ENCODE data around the gene EMC7. TPM values are rescaled to one million over a fixed set of nuclear protein-coding genes. Genes with fewer than 3 reads are reported as not detected.

Gene EMC7
- total RNA-seq, 4 donors from 2014 or later: 12.4 to 45.8 (median 27.2) TPM

GRCh38 chr15:34047893-34048775 lies 53.5 kb downstream of the EMC7 start:
- H3K4me3 ChIP-seq: no peak overlapping the region
- DNase-seq: no peak
- H3K27me3 ChIP-seq: no peaks in the 10 kb centered on the region
- H3K36me3 ChIP-seq: no peaks in the 10 kb centered on the region
- intact Hi-C loops (cut with DNase I; ENCODE audit: low total_unique reads): no loop called here
- no peak for TF ChIP-seq CTCF (IDR thresholded peaks at IDR 0.05)
- TF ChIP-seq POLR2A (IDR thresholded peaks at IDR 0.05): no peak
- H3K27ac ChIP-seq: no peak overlapping the region
- no peaks in the 10 kb centered on the region for H3K9me3 ChIP-seq
- no peaks in the 10 kb centered on the region for H3K4me1 ChIP-seq

- Histone ChIP-seq H3K36me3 (no peaks in the 10 kb centered on the region), H3K4me1 (no peaks in the 10 kb centered on the region)
- TF ChIP-seq CTCF (IDR thresholded peaks at IDR 0.05) (no peak), POLR2A (IDR thresholded peaks at IDR 0.05) (no peak)
These were observed 55.1 kb downstream of the EMC7 start for GRCh38 chr15:34046471-34047145.

GRCh38 chr15:34043813-34044212 lies 57.8 kb downstream of the EMC7 start:
- intact Hi-C loops (cut with DNase I; ENCODE audit: low total_unique reads): no loop called here

More at GRCh38 chr15:34046471-34047145, 55.1 kb downstream of the EMC7 start:
- Histone ChIP-seq H3K27me3 (no peaks in the 10 kb centered on the region), H3K4me3 (no peak overlapping the region), H3K27ac (no peak overlapping the region), H3K9me3 (no peaks in the 10 kb centered on the region)
- intact Hi-C loops (cut with DNase I; ENCODE audit: low total_unique reads): no loop called here
- DNase-seq: no peak

GRCh38 chr15:34043391-34043790 lies 58.3 kb downstream of the EMC7 start:
- no peak for DNase-seq
- no peak overlapping the region for H3K4me3 ChIP-seq
- no peak overlapping the region for H3K27ac ChIP-seq
- no peaks in the 10 kb centered on the region for H3K9me3 ChIP-seq
- intact Hi-C loops (cut with DNase I; ENCODE audit: low total_unique reads): no loop called here
- no peak for TF ChIP-seq CTCF (IDR thresholded peaks at IDR 0.05)
- no peak for TF ChIP-seq POLR2A (IDR thresholded peaks at IDR 0.05)
- no peaks in the 10 kb centered on the region for H3K27me3 ChIP-seq
- no peaks in the 10 kb centered on the region for H3K36me3 ChIP-seq
- H3K4me1 ChIP-seq: no peaks in the 10 kb centered on the region

More at GRCh38 chr15:34043813-34044212, 57.8 kb downstream of the EMC7 start:
- Histone ChIP-seq H3K4me1 (no peaks in the 10 kb centered on the region), H3K36me3 (no peaks in the 10 kb centered on the region), H3K4me3 (no peak overlapping the region), H3K27ac (no peak overlapping the region), H3K9me3 (no peaks in the 10 kb centered on the region), H3K27me3 (no peaks in the 10 kb centered on the region)
- TF ChIP-seq CTCF (IDR thresholded peaks at IDR 0.05) (no peak), POLR2A (IDR thresholded peaks at IDR 0.05) (no peak)
- no peak for DNase-seq

GRCh38 chr15:34039790-34040113 lies 61.9 kb downstream of the EMC7 start:
- peak overlapping the region; percentile 93 to 97 for H3K27ac ChIP-seq
- TF ChIP-seq CTCF (IDR thresholded peaks at IDR 0.05) (no peak), POLR2A (IDR thresholded peaks at IDR 0.05) (no peak)
- peak overlapping the region; percentile 73 to 77 for H3K4me3 ChIP-seq
- intact Hi-C loops (cut with DNase I; ENCODE audit: low total_unique reads): no loop called here
- DNase-seq: no peak
- no peaks in the 10 kb centered on the region for H3K9me3 ChIP-seq
- H3K27me3 ChIP-seq: no peaks in the 10 kb centered on the region
- no peaks in the 10 kb centered on the region for H3K4me1 ChIP-seq
- no peaks in the 10 kb centered on the region for H3K36me3 ChIP-seq
